ENCODE data around the gene AKAP12.

DNA sequence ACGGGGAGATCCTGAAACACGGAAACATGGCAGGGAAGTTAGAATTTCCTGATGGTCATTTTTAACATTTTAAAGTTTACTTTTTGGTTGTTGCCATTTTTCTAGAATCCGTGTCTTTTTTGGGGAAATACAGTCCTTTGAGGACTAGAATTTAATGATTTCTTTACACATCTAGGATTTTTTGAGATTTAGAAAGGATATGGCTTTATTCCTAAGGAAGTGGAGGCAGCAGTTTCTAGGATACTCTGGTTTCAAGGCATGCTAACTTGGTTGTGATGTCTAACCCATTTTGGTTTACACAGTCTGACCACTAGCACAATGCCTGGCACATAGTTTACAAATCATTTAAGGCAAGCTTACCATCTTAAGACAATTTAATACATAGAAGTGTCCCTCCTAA lies 152.7 kb downstream of the AKAP12 start:
- TF ChIP-seq, protein P1, sequence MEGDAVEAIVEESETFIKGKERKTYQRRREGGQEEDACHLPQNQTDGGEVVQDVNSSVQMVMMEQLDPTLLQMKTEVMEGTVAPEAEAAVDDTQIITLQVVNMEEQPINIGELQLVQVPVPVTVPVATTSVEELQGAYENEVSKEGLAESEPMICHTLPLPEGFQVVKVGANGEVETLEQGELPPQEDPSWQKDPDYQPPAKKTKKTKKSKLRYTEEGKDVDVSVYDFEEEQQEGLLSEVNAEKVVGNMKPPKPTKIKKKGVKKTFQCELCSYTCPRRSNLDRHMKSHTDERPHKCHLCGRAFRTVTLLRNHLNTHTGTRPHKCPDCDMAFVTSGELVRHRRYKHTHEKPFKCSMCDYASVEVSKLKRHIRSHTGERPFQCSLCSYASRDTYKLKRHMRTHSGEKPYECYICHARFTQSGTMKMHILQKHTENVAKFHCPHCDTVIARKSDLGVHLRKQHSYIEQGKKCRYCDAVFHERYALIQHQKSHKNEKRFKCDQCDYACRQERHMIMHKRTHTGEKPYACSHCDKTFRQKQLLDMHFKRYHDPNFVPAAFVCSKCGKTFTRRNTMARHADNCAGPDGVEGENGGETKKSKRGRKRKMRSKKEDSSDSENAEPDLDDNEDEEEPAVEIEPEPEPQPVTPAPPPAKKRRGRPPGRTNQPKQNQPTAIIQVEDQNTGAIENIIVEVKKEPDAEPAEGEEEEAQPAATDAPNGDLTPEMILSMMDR (IDR thresholded peaks at IDR 0.05; ENCODE audit: low read depth, low read length, poor library complexity, severe bottlenecking) = no peak
- TF ChIP-seq EZH2phosphoT487 (IDR thresholded peaks at IDR 0.05; ENCODE audit: borderline replicate concordance, low read length) = no peak

Measured in DOHH2 (cell line).